GM12873 (cell line): ENCODE measurements around the gene PPP1R13B.

ENCODE experiments used
- TF ChIP-seq, protein P1 (sequence below): IDR thresholded peaks from 2 replicates; pipeline ENCODE4 v1.5.1; 2012; ENCODE audit warnings: low read depth, mild to moderate bottlenecking, moderate library complexity, low read length, control low read depth; ENCODE audit not compliant: insufficient read depth; ENCODE audit errors: missing control alignments

The PPP1R13B gene

GRCh38 chr14:103833711-103834110 is 13.7 kb downstream of the PPP1R13B start:
- TF ChIP-seq, protein P1, sequence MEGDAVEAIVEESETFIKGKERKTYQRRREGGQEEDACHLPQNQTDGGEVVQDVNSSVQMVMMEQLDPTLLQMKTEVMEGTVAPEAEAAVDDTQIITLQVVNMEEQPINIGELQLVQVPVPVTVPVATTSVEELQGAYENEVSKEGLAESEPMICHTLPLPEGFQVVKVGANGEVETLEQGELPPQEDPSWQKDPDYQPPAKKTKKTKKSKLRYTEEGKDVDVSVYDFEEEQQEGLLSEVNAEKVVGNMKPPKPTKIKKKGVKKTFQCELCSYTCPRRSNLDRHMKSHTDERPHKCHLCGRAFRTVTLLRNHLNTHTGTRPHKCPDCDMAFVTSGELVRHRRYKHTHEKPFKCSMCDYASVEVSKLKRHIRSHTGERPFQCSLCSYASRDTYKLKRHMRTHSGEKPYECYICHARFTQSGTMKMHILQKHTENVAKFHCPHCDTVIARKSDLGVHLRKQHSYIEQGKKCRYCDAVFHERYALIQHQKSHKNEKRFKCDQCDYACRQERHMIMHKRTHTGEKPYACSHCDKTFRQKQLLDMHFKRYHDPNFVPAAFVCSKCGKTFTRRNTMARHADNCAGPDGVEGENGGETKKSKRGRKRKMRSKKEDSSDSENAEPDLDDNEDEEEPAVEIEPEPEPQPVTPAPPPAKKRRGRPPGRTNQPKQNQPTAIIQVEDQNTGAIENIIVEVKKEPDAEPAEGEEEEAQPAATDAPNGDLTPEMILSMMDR, result no peak

GRCh38 chr14:103832046-103832445 is 15.3 kb downstream of the PPP1R13B start:
- TF ChIP-seq, protein P1, result no peak

- TF ChIP-seq, protein P1, result no peak
Observed at GRCh38 chr14:103830511-103831270, 16.7 kb downstream of the PPP1R13B start.

- TF ChIP-seq, protein P1, result no peak
Observed at GRCh38 chr14:103828315-103828967, 18.9 kb downstream of the PPP1R13B start.

DNA sequence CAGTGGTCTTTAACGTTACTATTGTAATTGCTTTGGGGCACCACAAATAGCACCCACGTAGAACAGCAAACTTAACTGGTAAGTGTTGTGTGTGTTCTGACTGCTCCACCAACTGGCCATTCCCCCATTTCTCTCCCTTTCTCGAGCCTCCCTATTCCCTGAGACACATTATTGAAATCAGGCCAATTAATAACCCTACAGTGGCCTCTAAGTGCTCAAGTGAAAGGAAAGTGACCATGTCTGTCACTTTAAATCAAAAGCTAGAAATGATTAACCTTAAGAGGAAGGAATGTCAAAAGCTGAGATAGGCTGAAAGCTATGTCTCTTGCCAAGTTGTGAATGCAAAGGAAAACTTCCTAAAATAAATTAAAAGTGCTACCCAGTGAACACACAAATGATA is 22.3 kb downstream of the PPP1R13B start:
- TF ChIP-seq, protein P1, result no peak

DNA sequence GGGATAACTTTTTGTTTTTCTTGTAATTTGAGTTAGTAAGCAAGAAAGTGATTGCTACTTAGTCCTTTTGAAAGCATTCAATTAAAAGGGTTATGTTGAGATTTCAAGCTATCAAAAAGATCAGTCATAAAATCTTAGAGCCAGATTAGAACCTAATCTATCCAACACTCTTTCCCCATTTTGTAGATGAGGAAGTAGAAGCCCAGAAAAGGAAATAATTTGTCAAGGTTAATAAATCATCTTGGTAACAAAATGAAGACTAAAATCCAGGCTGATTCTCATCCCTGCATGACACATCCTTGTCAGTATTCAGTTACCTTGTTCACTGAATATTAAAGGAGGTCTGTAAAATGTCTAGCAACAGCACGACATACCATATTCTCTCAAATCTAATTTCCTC is 26.5 kb downstream of the PPP1R13B start:
- TF ChIP-seq, protein P1, result no peak

DNA sequence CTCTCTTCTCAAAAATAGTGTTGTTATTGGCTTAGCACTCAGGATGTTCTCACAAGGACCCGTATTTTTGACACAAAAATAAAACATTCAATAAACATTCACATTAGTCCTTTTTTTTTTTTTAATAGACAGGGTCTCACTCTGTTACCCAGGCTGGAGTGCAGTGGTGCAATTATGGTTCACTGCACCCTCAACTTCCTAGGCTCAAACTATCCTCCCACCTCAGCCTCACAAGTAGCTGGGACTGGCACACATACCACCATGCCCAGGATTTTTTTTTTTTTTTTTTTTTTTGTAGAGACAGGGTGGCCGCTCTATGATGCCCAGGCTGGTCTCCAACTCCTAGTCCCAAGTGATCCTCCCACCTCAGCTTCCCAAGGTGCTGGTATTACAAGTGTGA is 27.0 kb downstream of the PPP1R13B start:
- TF ChIP-seq, protein P1, result no peak
